BLaER1 (cell line): Measurements from ENCODE around the gene SUCLA2.
"Not testable (repeated sequence)": the region's sequence is repeated elsewhere in the genome, so short reads cannot be mapped to it uniquely, and the experiment has no call there.

Source experiments
- H3K27ac ChIP-seq: shearing (Covaris generic); formaldehyde crosslinking; 2 replicates; pipeline ENCODE4 v1.8.1; 2022
- H3K27me3 ChIP-seq: shearing (Covaris generic); formaldehyde crosslinking; 2 replicates; pipeline ENCODE4 v1.8.1; 2022
- H3K36me3 ChIP-seq: shearing (Covaris generic); formaldehyde crosslinking; 2 replicates; pipeline ENCODE4 v1.8.1; 2022
- H3K4me1 ChIP-seq: shearing (Covaris generic); formaldehyde crosslinking; 2 replicates; pipeline ENCODE4 v1.8.1; 2022
- H3K4me2 ChIP-seq: shearing (Covaris generic); formaldehyde crosslinking; 2 replicates; pipeline ENCODE4 v1.8.1; 2022
- H3K4me3 ChIP-seq: shearing (Covaris generic); formaldehyde crosslinking; 2 replicates; pipeline ENCODE4 v1.8.1; 2022
- H3K9ac ChIP-seq: shearing (Covaris generic); formaldehyde crosslinking; 2 replicates; pipeline ENCODE4 v1.8.1; 2022
- H3K9me3 ChIP-seq: shearing (Covaris generic); formaldehyde crosslinking; 2 replicates; pipeline ENCODE4 v1.8.1; 2022
- H4K20me1 ChIP-seq: shearing (Covaris generic); formaldehyde crosslinking; 2 replicates; pipeline ENCODE4 v1.8.1; 2022
- Cebpa-rat ChIP-seq: shearing (Covaris generic); IDR thresholded peaks from 2 replicates; pipeline ENCODE4 v1.8.1; 2022

Gene SUCLA2

DNA sequence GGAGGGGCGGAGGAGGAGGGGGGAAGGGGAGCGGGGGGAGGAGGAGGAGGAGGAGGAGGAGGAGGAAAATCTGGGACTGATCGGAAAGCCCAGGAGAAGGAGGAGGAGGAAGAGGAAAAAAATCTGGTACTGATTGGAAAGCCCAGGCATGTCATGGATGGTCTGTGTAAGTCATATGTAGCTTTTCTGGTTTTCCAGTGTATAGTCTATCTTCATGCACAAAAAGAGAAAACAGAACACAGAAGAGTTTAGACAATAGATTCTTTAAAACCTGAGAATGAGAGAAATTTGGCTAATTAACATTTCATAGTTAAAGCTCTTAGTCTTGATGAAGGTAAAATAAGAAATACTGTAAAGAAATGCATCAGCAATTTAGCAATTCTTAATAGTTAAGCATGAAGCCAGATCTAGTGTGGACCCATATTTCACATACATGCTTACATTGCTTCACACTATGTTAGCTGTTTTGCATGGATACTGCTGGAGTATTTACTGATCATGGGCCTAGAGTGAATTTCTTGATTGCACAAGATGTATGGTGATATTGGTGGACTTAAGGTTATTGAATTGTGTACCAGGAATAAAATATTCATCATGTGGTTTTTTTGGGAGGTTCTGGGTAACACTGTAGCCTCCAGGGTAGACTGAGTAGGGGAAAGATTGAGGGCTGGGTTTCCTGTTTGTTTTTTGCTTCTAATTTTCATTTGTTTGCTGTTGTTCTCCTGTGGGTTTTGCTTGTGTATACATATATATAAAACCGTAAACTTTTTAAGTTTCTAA is 41.4 kb downstream of the SUCLA2 start:
- no peak overlapping the region for H3K4me2 ChIP-seq
- peaks cover 87% of the 10 kb centered on the region for H3K36me3 ChIP-seq
- no peaks in the 10 kb centered on the region for H3K4me1 ChIP-seq
- no peak for TF ChIP-seq Cebpa-rat
- H3K9ac ChIP-seq = no peak overlapping the region
- no peaks in the 10 kb centered on the region for H4K20me1 ChIP-seq
- H3K4me3 ChIP-seq = peak overlapping the region; percentile 16; the same call in 1 of the 2 replicates
- no peak overlapping the region for H3K27ac ChIP-seq
- H3K27me3 ChIP-seq = no peaks in the 10 kb centered on the region
- peaks cover 91% of the 10 kb centered on the region for H3K9me3 ChIP-seq

GRCh38 chr13:47957073-47957472 is 44.0 kb downstream of the SUCLA2 start:
- Histone ChIP-seq H3K36me3 (peaks cover 82% of the 10 kb centered on the region), H3K9me3 (peaks cover 67% of the 10 kb centered on the region), H3K4me1 (no peaks in the 10 kb centered on the region)

GRCh38 chr13:47955836-47956235 is 45.2 kb downstream of the SUCLA2 start:
- Histone ChIP-seq H3K4me3 (no peak overlapping the region), H3K27ac (no peak overlapping the region), H3K4me2 (no peak overlapping the region), H4K20me1 (no peaks in the 10 kb centered on the region), H3K9me3 (peaks cover 54% of the 10 kb centered on the region), H3K36me3 (peaks cover 80% of the 10 kb centered on the region), H3K9ac (no peak overlapping the region), H3K27me3 (no peaks in the 10 kb centered on the region), H3K4me1 (no peaks in the 10 kb centered on the region)
- TF ChIP-seq Cebpa-rat = no peak

More at GRCh38 chr13:47957073-47957472, 44.0 kb downstream of the SUCLA2 start:
- H3K4me3 ChIP-seq = peak overlapping the region; percentile 37; the same call in 1 of the 2 replicates
- no peak for TF ChIP-seq Cebpa-rat
- H4K20me1 ChIP-seq = no peaks in the 10 kb centered on the region
- no peak overlapping the region for H3K9ac ChIP-seq
- no peaks in the 10 kb centered on the region for H3K27me3 ChIP-seq
- H3K27ac ChIP-seq = no peak overlapping the region
- H3K4me2 ChIP-seq = no peak overlapping the region

GRCh38 chr13:47949799-47950198 is 51.3 kb downstream of the SUCLA2 start:
- no peak for TF ChIP-seq Cebpa-rat
- Histone ChIP-seq H3K36me3 (peaks cover 81% of the 10 kb centered on the region), H3K4me1 (no peaks in the 10 kb centered on the region), H3K9ac (no peak overlapping the region), H4K20me1 (no peaks in the 10 kb centered on the region), H3K4me3 (no peak overlapping the region), H3K27ac (no peak overlapping the region), H3K4me2 (no peak overlapping the region), H3K9me3 (0 out of 2 replicates have a peak, but pooled peaks cover 2% of the 10 kb centered on the region), H3K27me3 (no peaks in the 10 kb centered on the region)

GRCh38 chr13:47945738-47946137 is 55.3 kb downstream of the SUCLA2 start:
- Histone ChIP-seq H3K36me3 (peaks cover 74% of the 10 kb centered on the region), H3K9ac (no peak overlapping the region), H3K4me2 (no peak overlapping the region), H4K20me1 (no peaks in the 10 kb centered on the region), H3K27ac (no peak overlapping the region), H3K4me1 (no peaks in the 10 kb centered on the region), H3K4me3 (no peak overlapping the region), H3K27me3 (no peaks in the 10 kb centered on the region), H3K9me3 (no peaks in the 10 kb centered on the region)
- no peak for TF ChIP-seq Cebpa-rat

DNA sequence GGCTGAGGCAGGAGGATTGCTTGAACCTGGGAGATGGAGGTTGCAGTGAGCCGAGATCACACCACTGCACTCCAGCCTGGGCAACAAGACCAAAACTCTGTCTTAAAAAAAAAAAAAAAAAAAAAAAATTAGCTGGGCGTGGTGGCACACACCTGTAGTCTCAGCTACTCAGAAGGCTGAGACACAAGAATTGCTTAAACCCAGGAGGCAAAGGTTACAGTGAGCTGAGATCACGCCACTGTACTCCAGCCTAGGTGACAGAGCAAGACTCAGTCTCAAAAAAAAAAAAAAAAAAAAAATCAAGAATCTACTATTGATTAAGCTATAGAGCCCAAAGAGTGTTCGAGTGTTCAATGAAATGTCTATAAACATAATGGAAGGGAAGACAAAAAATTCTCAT is 55.9 kb downstream of the SUCLA2 start:
- H4K20me1 ChIP-seq, H3K27ac ChIP-seq, H3K9ac ChIP-seq, H3K4me3 ChIP-seq, H3K27me3 ChIP-seq, H3K4me1 ChIP-seq, H3K4me2 ChIP-seq, H3K9me3 ChIP-seq: not testable (repeated sequence)
- peaks cover 72% of the 10 kb centered on the region for H3K36me3 ChIP-seq

- peak overlapping the region; percentile 55 for H3K4me2 ChIP-seq
- H3K4me3 ChIP-seq = no peak overlapping the region
Measured at GRCh38 chr13:47934371-47934770, 66.7 kb downstream of the SUCLA2 start.

DNA sequence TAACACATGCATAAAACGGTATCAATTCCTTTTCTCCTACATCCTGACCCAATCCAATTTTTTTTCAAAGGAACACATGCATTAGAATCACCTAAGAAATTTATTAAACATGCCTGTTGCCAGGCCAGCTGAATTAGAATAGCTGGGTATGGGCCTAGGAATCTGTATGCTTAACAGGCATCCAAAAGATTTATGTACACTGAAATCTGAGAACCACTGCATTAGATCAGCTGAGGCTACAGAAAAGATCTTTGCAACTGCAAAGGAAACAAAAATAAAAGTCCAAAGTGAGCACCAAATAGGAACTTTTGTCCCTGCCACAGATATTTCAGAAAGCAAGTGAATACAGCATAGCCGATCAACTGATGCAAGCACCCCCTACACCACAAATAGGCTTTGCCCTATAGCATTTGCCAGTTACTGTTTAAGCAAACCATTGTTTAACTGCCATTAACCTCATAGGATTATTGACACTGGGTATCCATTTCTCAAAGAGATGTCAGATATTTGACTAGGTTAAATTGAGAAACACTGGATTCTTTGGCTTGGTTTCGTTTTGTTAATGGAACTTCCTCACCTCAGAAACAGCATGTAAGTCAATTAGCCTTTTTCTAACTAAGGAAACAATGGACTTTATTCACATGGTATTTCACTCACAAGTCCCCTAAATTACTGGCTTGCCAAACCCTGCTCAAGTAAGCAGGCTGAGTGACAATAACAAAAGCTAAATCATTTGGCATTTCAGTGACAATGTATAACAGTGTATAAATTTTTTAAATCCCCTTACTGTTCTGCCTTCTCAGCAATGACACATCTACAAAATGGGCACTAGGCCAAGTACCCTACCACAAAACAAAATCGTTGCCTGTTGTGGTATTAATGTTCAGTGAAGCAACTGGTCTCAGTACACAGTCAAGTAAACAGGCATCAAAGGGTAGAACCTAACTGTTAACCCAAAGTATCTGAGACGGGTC is 67.8 kb downstream of the SUCLA2 start:
- H4K20me1 ChIP-seq = no peaks in the 10 kb centered on the region
- H3K9me3 ChIP-seq = peaks cover 17% of the 10 kb centered on the region
- H3K27ac ChIP-seq = peak overlapping the region; percentile 60
- no peak overlapping the region for H3K9ac ChIP-seq
- H3K4me2 ChIP-seq = peak overlapping the region; percentile 55
- H3K4me1 ChIP-seq = peaks cover 27% of the 10 kb centered on the region
- no peak overlapping the region for H3K4me3 ChIP-seq
- H3K36me3 ChIP-seq = peaks cover 14% of the 10 kb centered on the region
- no peak for TF ChIP-seq Cebpa-rat
- no peaks in the 10 kb centered on the region; the same call in 1 of the 2 replicates for H3K27me3 ChIP-seq

More at GRCh38 chr13:47934371-47934770, 66.7 kb downstream of the SUCLA2 start:
- no peak for TF ChIP-seq Cebpa-rat
- peaks cover 24% of the 10 kb centered on the region for H3K36me3 ChIP-seq
- H3K27me3 ChIP-seq = no peaks in the 10 kb centered on the region; the same call in 1 of the 2 replicates
- peaks cover 27% of the 10 kb centered on the region for H3K4me1 ChIP-seq
- H3K27ac ChIP-seq = peak overlapping the region; percentile 60; the same call in 1 of the 2 replicates
- H3K9me3 ChIP-seq = peaks cover 20% of the 10 kb centered on the region
- H4K20me1 ChIP-seq = no peaks in the 10 kb centered on the region
- no peak overlapping the region for H3K9ac ChIP-seq

DNA sequence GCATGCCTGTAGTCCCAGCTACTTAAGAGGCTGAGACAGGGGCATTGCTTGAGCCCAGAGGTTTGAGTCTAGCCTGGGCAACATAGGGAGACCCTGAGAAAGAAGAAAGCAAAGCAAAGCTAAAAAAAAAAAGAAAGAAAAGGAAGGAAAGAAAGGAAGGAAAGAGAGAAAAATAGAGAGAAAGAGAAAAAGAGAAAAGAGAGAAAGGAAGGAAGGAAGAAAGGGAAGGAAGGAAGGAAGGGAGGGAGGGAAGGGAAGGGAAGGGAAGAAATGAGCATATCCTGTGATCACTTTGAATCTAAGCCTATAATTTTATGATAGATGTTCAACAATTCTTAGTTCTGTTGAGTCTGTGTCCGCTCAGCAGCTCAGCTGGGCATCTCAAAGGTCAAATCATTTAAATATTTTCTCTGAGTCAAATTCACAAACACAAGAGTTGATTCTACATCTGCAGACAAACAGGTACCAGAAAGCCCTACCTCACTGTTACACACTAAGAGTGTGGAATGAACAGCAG is 70.4 kb downstream of the SUCLA2 start:
- Histone ChIP-seq H3K27me3 (no peaks in the 10 kb centered on the region), H3K4me2 (no peak overlapping the region), H3K9me3 (no peaks in the 10 kb centered on the region), H3K9ac (no peak overlapping the region), H4K20me1 (no peaks in the 10 kb centered on the region), H3K4me1 (peaks cover 27% of the 10 kb centered on the region), H3K36me3 (no peaks in the 10 kb centered on the region), H3K27ac (no peak overlapping the region), H3K4me3 (no peak overlapping the region)
- no peak for TF ChIP-seq Cebpa-rat
